WTC11 (cell line): ENCODE data around the gene CAMK1. TPM values are rescaled to one million over a fixed set of nuclear protein-coding genes. Genes with fewer than 3 reads are reported as not detected.

Experiments
- ATAC-seq: fragments of 200-7000 bp; cut with Tn5 transposase; 2 replicates; pipeline ENCODE4 v1.10.0; 2021; ENCODE audit warnings: mild to moderate bottlenecking, moderate library complexity
- CTCF ChIA-PET: fragments of 300-600 bp; sonication (Branson Sonifier 250); formaldehyde crosslinking; loops from one replicate; lab custom pipeline; 2021; ENCODE audit warnings: antibody characterized with exemption; lab: Charles Lee
- POLR2A ChIA-PET: fragments of 350-600 bp; sonication (Branson Sonifier 250); formaldehyde crosslinking; loops from one replicate; lab custom pipeline; 2021; ENCODE audit warnings: antibody characterized with exemption; lab: Charles Lee
- DNase-seq: peaks from one replicate; pipeline ENCODE4 v3.0.0; 2021; ENCODE audit warnings: low spot score
- H3K27ac Mint-ChIP-seq: 2 replicates; pipeline ENCODE4 v1.8.0; 2021; ENCODE audit warnings: mixed read lengths
- H3K27me3 Mint-ChIP-seq: 2 replicates; pipeline ENCODE4 v1.8.0; 2021; ENCODE audit warnings: low read depth, mild to moderate bottlenecking, moderate library complexity, mixed read lengths
- H3K36me3 Mint-ChIP-seq: 2 replicates; pipeline ENCODE4 v1.8.0; 2021; ENCODE audit warnings: mixed read lengths
- H3K4me1 Mint-ChIP-seq: 2 replicates; pipeline ENCODE4 v1.8.0; 2022; ENCODE audit warnings: mixed read lengths
- H3K4me3 Mint-ChIP-seq: 2 replicates; pipeline ENCODE4 v1.8.0; 2021; ENCODE audit warnings: mild to moderate bottlenecking, moderate library complexity, mixed read lengths
- H3K9me3 Mint-ChIP-seq: 2 replicates; pipeline ENCODE4 v1.8.0; 2021; ENCODE audit warnings: mixed read lengths
- ELF4 ChIP-seq: sonication (generic); formaldehyde crosslinking; IDR thresholded peaks from 2 replicates; pipeline ENCODE4 v1.8.1; 2022; ENCODE audit warnings: low read depth, mild to moderate bottlenecking, moderate library complexity, missing genetic modification reagents
- EMX1 ChIP-seq: fragments of 250-450 bp; sonication (Bioruptor Pico); IDR thresholded peaks from 2 replicates; pipeline ENCODE4 v1.8.0; 2021; ENCODE audit warnings: mild to moderate bottlenecking
- FOXJ3 ChIP-seq: sonication (generic); formaldehyde crosslinking; IDR thresholded peaks from 2 replicates; pipeline ENCODE4 v1.9.0; 2021; ENCODE audit warnings: missing genetic modification reagents, mild to moderate bottlenecking, borderline replicate concordance
- FOXP1 ChIP-seq: sonication (generic); formaldehyde crosslinking; IDR thresholded peaks from 2 replicates; pipeline ENCODE4 v1.8.0; 2022; ENCODE audit warnings: missing genetic modification reagents, mild to moderate bottlenecking, moderate library complexity, borderline replicate concordance
- NFATC4 ChIP-seq: fragments of 250-450 bp; sonication (Bioruptor Pico); IDR thresholded peaks from 2 replicates; pipeline ENCODE4 v1.9.0; 2021; ENCODE audit warnings: mild to moderate bottlenecking
- NFE2L1 ChIP-seq: sonication (generic); formaldehyde crosslinking; IDR thresholded peaks from 2 replicates; pipeline ENCODE4 v1.8.1; 2023; ENCODE audit warnings: missing genetic modification reagents
- PRRX2 ChIP-seq: fragments of 250-450 bp; sonication (Bioruptor Pico); IDR thresholded peaks from 2 replicates; pipeline ENCODE4 v1.8.0; 2021; ENCODE audit warnings: mild to moderate bottlenecking
- SOX15 ChIP-seq: fragments of 250-450 bp; sonication (Bioruptor Pico); IDR thresholded peaks from 2 replicates; pipeline ENCODE4 v1.9.0; 2021; ENCODE audit warnings: mild to moderate bottlenecking
- ZNF121 ChIP-seq: sonication (generic); formaldehyde crosslinking; IDR thresholded peaks from 2 replicates; pipeline ENCODE4 v1.8.0; 2023; ENCODE audit warnings: missing genetic modification reagents
- ZNF219 ChIP-seq: sonication (generic); formaldehyde crosslinking; IDR thresholded peaks from 2 replicates; pipeline ENCODE4 v1.8.0; 2023; ENCODE audit warnings: missing genetic modification reagents, mild to moderate bottlenecking, borderline replicate concordance
- ZNF416 ChIP-seq: fragments of 250-450 bp; sonication (Bioruptor Pico); IDR thresholded peaks from 2 replicates; pipeline ENCODE4 v1.9.0; 2021; ENCODE audit warnings: mild to moderate bottlenecking, inconsistent platforms
- ZNF423 ChIP-seq: fragments of 250-450 bp; sonication (Bioruptor Pico); IDR thresholded peaks from 2 replicates; pipeline ENCODE4 v2.1.2; 2022; ENCODE audit warnings: mild to moderate bottlenecking, moderate library complexity
- ZNF671 ChIP-seq: fragments of 250-450 bp; sonication (Bioruptor Pico); IDR thresholded peaks from 2 replicates; pipeline ENCODE4 v1.8.0; 2021; ENCODE audit warnings: mild to moderate bottlenecking
- total RNA-seq: library from RNA; stranded (reverse); gene quantifications from 3 replicates; pipeline ENCODE4 v1.2.3, GENCODE V29; 2021
- TF ChIP-seq, protein P1 (sequence below): fragments of 250-450 bp; sonication (Bioruptor Pico); IDR thresholded peaks from 2 replicates; pipeline ENCODE4 v2.1.2; 2022; ENCODE audit warnings: mild to moderate bottlenecking, moderate library complexity
- TF ChIP-seq, protein P2 (sequence below): sonication (generic); formaldehyde crosslinking; IDR thresholded peaks from 2 replicates; pipeline ENCODE4 v1.8.0; 2023; ENCODE audit warnings: missing genetic modification reagents, mild to moderate bottlenecking, borderline replicate concordance
- TF ChIP-seq, protein P3 (sequence below): sonication (generic); formaldehyde crosslinking; IDR thresholded peaks from 2 replicates; pipeline ENCODE4 v1.8.0; 2023; ENCODE audit warnings: mild to moderate bottlenecking, missing genetic modification reagents
- TF ChIP-seq, protein P4 (sequence below): fragments of 250-450 bp; sonication (Bioruptor Pico); IDR thresholded peaks from 2 replicates; pipeline ENCODE4 v1.9.0; 2021; ENCODE audit warnings: mild to moderate bottlenecking
- TF ChIP-seq, protein P5 (sequence below): fragments of 250-450 bp; sonication (Bioruptor Pico); IDR thresholded peaks from 2 replicates; pipeline ENCODE4 v1.8.0; 2021; ENCODE audit warnings: mild to moderate bottlenecking
- TF ChIP-seq, protein P6 (sequence below): sonication (generic); formaldehyde crosslinking; IDR thresholded peaks from 2 replicates; pipeline ENCODE4 v1.8.1; 2023; ENCODE audit warnings: mild to moderate bottlenecking, missing genetic modification reagents

CAMK1 gene
- total RNA-seq, 1 experiment from 2014 or later = 3.1 TPM

DNA sequence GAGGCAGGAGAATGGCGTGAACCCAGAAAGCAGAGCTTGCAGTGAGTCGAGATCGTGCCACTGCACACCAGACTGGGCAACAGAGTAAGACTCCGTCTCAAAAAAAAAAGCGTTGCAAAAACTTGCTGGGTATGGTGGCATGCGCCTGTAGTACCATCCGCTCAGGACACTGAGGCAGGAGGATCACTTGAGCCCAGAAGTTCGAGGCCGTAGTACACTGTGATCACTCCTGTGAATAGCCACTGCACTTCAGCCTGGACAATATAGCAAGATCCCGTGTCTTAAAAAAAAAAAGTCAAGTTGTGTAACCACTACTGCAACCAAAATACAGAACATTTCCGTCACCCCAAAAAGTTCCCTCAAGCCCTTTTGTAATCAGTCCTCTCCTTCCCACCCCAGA lies 24.7 kb upstream of the CAMK1 start:
- Mint-ChIP-seq H3K4me1 (peaks cover 18% of the 10 kb centered on the region), H3K4me3 (peak overlapping the region; percentile 94), H3K36me3 (peaks cover 42% of the 10 kb centered on the region), H3K9me3 (no peaks in the 10 kb centered on the region), H3K27me3 (no peaks in the 10 kb centered on the region; the same call in 1 of the 2 replicates), H3K27ac (peak overlapping the region; percentile 3; the same call in 1 of the 2 replicates)
- ATAC-seq (no peak), DNase-seq (no peak)
- TF ChIP-seq ZNF121 = peak; percentile 94
- no peak for TF ChIP-seq FOXJ3 (CRISPR knock-in tag)
- TF ChIP-seq, protein P1, sequence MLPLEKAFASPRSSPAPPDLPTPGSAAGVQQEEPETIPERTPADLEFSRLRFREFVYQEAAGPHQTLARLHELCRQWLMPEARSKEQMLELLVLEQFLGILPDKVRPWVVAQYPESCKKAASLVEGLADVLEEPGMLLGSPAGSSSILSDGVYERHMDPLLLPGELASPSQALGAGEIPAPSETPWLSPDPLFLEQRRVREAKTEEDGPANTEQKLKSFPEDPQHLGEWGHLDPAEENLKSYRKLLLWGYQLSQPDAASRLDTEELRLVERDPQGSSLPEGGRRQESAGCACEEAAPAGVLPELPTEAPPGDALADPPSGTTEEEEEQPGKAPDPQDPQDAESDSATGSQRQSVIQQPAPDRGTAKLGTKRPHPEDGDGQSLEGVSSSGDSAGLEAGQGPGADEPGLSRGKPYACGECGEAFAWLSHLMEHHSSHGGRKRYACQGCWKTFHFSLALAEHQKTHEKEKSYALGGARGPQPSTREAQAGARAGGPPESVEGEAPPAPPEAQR = no peak
- no peak for TF ChIP-seq ZNF219 (CRISPR knock-in tag)
- TF ChIP-seq ELF4 (CRISPR knock-in tag) = no peak
- TF ChIP-seq, protein P2, sequence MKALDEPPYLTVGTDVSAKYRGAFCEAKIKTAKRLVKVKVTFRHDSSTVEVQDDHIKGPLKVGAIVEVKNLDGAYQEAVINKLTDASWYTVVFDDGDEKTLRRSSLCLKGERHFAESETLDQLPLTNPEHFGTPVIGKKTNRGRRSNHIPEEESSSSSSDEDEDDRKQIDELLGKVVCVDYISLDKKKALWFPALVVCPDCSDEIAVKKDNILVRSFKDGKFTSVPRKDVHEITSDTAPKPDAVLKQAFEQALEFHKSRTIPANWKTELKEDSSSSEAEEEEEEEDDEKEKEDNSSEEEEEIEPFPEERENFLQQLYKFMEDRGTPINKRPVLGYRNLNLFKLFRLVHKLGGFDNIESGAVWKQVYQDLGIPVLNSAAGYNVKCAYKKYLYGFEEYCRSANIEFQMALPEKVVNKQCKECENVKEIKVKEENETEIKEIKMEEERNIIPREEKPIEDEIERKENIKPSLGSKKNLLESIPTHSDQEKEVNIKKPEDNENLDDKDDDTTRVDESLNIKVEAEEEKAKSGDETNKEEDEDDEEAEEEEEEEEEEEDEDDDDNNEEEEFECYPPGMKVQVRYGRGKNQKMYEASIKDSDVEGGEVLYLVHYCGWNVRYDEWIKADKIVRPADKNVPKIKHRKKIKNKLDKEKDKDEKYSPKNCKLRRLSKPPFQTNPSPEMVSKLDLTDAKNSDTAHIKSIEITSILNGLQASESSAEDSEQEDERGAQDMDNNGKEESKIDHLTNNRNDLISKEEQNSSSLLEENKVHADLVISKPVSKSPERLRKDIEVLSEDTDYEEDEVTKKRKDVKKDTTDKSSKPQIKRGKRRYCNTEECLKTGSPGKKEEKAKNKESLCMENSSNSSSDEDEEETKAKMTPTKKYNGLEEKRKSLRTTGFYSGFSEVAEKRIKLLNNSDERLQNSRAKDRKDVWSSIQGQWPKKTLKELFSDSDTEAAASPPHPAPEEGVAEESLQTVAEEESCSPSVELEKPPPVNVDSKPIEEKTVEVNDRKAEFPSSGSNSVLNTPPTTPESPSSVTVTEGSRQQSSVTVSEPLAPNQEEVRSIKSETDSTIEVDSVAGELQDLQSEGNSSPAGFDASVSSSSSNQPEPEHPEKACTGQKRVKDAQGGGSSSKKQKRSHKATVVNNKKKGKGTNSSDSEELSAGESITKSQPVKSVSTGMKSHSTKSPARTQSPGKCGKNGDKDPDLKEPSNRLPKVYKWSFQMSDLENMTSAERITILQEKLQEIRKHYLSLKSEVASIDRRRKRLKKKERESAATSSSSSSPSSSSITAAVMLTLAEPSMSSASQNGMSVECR (CRISPR knock-in tag) = no peak
- no peak for TF ChIP-seq FOXP1 (CRISPR knock-in tag)
- CTCF ChIA-PET = no interaction called here
- POLR2A ChIA-PET = no interaction called here

DNA sequence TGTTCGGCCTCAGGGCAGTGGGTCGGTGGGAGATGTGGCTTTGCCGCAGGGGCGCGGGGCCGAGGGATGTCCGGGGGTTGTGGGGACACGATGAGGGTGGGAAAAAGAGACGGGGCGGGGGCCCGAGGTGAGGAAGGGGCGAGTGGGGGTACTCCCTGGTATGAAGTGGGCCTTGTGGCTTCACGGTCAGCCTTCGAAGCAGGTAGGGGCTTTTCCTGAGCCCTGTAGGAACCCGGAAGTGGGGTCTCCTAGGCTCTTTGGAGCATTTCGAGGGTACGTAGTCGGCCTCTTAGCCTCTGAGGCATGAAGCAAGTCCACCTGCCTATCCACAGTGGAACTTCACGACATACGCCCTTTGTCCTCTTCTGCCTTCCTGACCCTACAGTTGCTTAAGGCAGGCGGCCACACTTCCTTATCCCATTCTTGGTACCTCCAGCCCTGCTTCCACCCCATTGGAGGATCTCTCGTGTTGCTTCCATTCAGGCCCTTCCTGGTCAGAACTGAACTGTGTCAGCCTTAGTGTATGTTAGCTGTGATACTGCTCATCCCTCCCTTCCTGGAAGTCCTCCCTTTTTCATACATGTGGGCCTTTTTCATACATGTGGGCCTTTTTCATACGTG lies 23.5 kb upstream of the CAMK1 start:
- POLR2A ChIA-PET = interaction anchor here (0.5 to 1.8 kb wide), 16 partner anchors 9 to 1036 kb away, joined by 3 to 11 read pairs (median 4); partner anchors contain the start of genes CAMK1 and OGG1
- no peaks in the 10 kb centered on the region for H3K9me3 Mint-ChIP-seq
- peaks cover 43% of the 10 kb centered on the region for H3K36me3 Mint-ChIP-seq
- CTCF ChIA-PET = interaction anchor here (0.7 to 1.6 kb wide), 11 partner anchors 11 to 293 kb away, joined by 3 to 11 read pairs (median 4); partner anchors contain the start of genes CAMK1, CRELD1 and OGG1
- peak overlapping the region; percentile 94 for H3K4me3 Mint-ChIP-seq
- DNase-seq (no peak), ATAC-seq (peak; percentile 12)
- peaks cover 18% of the 10 kb centered on the region for H3K4me1 Mint-ChIP-seq
- no peaks in the 10 kb centered on the region; the same call in 1 of the 2 replicates for H3K27me3 Mint-ChIP-seq
- H3K27ac Mint-ChIP-seq = peak overlapping the region; percentile 87
- TF ChIP-seq, protein P3, sequence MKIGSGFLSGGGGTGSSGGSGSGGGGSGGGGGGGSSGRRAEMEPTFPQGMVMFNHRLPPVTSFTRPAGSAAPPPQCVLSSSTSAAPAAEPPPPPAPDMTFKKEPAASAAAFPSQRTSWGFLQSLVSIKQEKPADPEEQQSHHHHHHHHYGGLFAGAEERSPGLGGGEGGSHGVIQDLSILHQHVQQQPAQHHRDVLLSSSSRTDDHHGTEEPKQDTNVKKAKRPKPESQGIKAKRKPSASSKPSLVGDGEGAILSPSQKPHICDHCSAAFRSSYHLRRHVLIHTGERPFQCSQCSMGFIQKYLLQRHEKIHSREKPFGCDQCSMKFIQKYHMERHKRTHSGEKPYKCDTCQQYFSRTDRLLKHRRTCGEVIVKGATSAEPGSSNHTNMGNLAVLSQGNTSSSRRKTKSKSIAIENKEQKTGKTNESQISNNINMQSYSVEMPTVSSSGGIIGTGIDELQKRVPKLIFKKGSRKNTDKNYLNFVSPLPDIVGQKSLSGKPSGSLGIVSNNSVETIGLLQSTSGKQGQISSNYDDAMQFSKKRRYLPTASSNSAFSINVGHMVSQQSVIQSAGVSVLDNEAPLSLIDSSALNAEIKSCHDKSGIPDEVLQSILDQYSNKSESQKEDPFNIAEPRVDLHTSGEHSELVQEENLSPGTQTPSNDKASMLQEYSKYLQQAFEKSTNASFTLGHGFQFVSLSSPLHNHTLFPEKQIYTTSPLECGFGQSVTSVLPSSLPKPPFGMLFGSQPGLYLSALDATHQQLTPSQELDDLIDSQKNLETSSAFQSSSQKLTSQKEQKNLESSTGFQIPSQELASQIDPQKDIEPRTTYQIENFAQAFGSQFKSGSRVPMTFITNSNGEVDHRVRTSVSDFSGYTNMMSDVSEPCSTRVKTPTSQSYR (CRISPR knock-in tag) = no peak
- no peak for TF ChIP-seq FOXJ3 (CRISPR knock-in tag)
- TF ChIP-seq, protein P4, sequence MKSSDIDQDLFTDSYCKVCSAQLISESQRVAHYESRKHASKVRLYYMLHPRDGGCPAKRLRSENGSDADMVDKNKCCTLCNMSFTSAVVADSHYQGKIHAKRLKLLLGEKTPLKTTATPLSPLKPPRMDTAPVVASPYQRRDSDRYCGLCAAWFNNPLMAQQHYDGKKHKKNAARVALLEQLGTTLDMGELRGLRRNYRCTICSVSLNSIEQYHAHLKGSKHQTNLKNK = no peak
- TF ChIP-seq, protein P5, sequence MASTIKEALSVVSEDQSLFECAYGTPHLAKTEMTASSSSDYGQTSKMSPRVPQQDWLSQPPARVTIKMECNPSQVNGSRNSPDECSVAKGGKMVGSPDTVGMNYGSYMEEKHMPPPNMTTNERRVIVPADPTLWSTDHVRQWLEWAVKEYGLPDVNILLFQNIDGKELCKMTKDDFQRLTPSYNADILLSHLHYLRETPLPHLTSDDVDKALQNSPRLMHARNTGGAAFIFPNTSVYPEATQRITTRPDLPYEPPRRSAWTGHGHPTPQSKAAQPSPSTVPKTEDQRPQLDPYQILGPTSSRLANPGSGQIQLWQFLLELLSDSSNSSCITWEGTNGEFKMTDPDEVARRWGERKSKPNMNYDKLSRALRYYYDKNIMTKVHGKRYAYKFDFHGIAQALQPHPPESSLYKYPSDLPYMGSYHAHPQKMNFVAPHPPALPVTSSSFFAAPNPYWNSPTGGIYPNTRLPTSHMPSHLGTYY (CRISPR knock-in tag) = no peak
- peak; percentile 48; the same call in 1 of the 2 replicates for TF ChIP-seq ZNF671 (CRISPR knock-in tag)
- TF ChIP-seq ZNF423 (CRISPR knock-in tag) = no peak
- no peak for TF ChIP-seq NFE2L1 (CRISPR knock-in tag)
- peak; percentile 37; the same call in 1 of the 2 replicates for TF ChIP-seq PRRX2
- TF ChIP-seq, protein P6, sequence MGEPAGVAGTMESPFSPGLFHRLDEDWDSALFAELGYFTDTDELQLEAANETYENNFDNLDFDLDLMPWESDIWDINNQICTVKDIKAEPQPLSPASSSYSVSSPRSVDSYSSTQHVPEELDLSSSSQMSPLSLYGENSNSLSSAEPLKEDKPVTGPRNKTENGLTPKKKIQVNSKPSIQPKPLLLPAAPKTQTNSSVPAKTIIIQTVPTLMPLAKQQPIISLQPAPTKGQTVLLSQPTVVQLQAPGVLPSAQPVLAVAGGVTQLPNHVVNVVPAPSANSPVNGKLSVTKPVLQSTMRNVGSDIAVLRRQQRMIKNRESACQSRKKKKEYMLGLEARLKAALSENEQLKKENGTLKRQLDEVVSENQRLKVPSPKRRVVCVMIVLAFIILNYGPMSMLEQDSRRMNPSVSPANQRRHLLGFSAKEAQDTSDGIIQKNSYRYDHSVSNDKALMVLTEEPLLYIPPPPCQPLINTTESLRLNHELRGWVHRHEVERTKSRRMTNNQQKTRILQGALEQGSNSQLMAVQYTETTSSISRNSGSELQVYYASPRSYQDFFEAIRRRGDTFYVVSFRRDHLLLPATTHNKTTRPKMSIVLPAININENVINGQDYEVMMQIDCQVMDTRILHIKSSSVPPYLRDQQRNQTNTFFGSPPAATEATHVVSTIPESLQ (CRISPR knock-in tag) = no peak
- no peak for TF ChIP-seq SOX15
- TF ChIP-seq NFATC4 (CRISPR knock-in tag) = 0 out of 2 replicates have a peak, but pooled peaks have one; percentile 16
- peak; percentile 71 for TF ChIP-seq EMX1 (CRISPR knock-in tag)
- TF ChIP-seq ZNF416 (CRISPR knock-in tag) = 0 out of 2 replicates have a peak, but pooled peaks have one; percentile 27
